Measurements from ENCODE around the gene SNAI1. TPM values are rescaled to one million over a fixed set of nuclear protein-coding genes. Genes with fewer than 3 reads are reported as not detected.

The SNAI1 gene
- total RNA-seq, 1 donor from 2014 or later, result 9.7 TPM

GRCh38 chr20:49986049-49986448 is 3.3 kb downstream of the SNAI1 start:
- TF ChIP-seq CTCF (IDR thresholded peaks at IDR 0.05; ENCODE audit: unreplicated experiment), result no peak
- H3K36me3 Mint-ChIP-seq, result no peaks in the 10 kb centered on the region
- no peaks in the 10 kb centered on the region for H3K9me3 Mint-ChIP-seq
- peak overlapping the region; percentile 30 for H3K27ac Mint-ChIP-seq
- H3K4me1 Mint-ChIP-seq, result peaks cover 64% of the 10 kb centered on the region
- no peak for DNase-seq (ENCODE audit: low spot score in 2 of 2, unreplicated experiment in 2 of 2)
- H3K27me3 Mint-ChIP-seq (ENCODE audit: low read depth), result peaks cover 24% of the 10 kb centered on the region
- H3K4me3 Mint-ChIP-seq, result peak overlapping the region; percentile 81

GRCh38 chr20:49987015-49987867 is 4.5 kb downstream of the SNAI1 start:
- H3K36me3 Mint-ChIP-seq, result no peaks in the 10 kb centered on the region
- no peak for DNase-seq (ENCODE audit: low spot score in 2 of 2, unreplicated experiment in 2 of 2)
- H3K27me3 Mint-ChIP-seq (ENCODE audit: low read depth), result peaks cover 12% of the 10 kb centered on the region
- H3K4me3 Mint-ChIP-seq, result peak overlapping the region; percentile 81
- peak overlapping the region; percentile 91 for H3K27ac Mint-ChIP-seq
- H3K9me3 Mint-ChIP-seq, result no peaks in the 10 kb centered on the region
- peaks cover 63% of the 10 kb centered on the region for H3K4me1 Mint-ChIP-seq
- no peak for TF ChIP-seq CTCF (IDR thresholded peaks at IDR 0.05; ENCODE audit: unreplicated experiment)

GRCh38 chr20:49987868-49988690 is 5.3 kb downstream of the SNAI1 start:
- peaks cover 8% of the 10 kb centered on the region for H3K27me3 Mint-ChIP-seq (ENCODE audit: low read depth)
- peaks cover 59% of the 10 kb centered on the region for H3K4me1 Mint-ChIP-seq
- H3K9me3 Mint-ChIP-seq, result no peaks in the 10 kb centered on the region
- H3K27ac Mint-ChIP-seq, result peak overlapping the region; percentile 91
- peak overlapping the region; percentile 43 for H3K4me3 Mint-ChIP-seq
- H3K36me3 Mint-ChIP-seq, result no peaks in the 10 kb centered on the region
- TF ChIP-seq CTCF (IDR thresholded peaks at IDR 0.05; ENCODE audit: unreplicated experiment), result no peak
- no peak for DNase-seq (ENCODE audit: low spot score in 2 of 2, unreplicated experiment in 2 of 2)

- H3K4me1 Mint-ChIP-seq, result peaks cover 48% of the 10 kb centered on the region
- no peak for DNase-seq (ENCODE audit: low spot score in 2 of 2, unreplicated experiment in 2 of 2)
These were observed 6.7 kb downstream of the SNAI1 start for GRCh38 chr20:49989234-49990065.

More at GRCh38 chr20:49989234-49990065, 6.7 kb downstream of the SNAI1 start:
- Mint-ChIP-seq H3K4me3 (peak overlapping the region; percentile 39), H3K27ac (peak overlapping the region; percentile 90), H3K36me3 (no peaks in the 10 kb centered on the region), H3K9me3 (no peaks in the 10 kb centered on the region), H3K27me3 (ENCODE audit: low read depth) (no peaks in the 10 kb centered on the region)
- TF ChIP-seq CTCF (IDR thresholded peaks at IDR 0.05; ENCODE audit: unreplicated experiment), result no peak
